Stimulated activated CD4-positive, alpha-beta T cell treated with anti-CD3 and anti-CD28 coated beads, Interleukin-2, amount 100 ng/mL, for 48 hours (primary cell): ENCODE results near the gene TCF3.

Experiments
- DNase-seq, 2 donors: peaks; one replicate each; pipeline ENCODE4 v3.0.0-alpha.2; 2020

The TCF3 gene

DNA sequence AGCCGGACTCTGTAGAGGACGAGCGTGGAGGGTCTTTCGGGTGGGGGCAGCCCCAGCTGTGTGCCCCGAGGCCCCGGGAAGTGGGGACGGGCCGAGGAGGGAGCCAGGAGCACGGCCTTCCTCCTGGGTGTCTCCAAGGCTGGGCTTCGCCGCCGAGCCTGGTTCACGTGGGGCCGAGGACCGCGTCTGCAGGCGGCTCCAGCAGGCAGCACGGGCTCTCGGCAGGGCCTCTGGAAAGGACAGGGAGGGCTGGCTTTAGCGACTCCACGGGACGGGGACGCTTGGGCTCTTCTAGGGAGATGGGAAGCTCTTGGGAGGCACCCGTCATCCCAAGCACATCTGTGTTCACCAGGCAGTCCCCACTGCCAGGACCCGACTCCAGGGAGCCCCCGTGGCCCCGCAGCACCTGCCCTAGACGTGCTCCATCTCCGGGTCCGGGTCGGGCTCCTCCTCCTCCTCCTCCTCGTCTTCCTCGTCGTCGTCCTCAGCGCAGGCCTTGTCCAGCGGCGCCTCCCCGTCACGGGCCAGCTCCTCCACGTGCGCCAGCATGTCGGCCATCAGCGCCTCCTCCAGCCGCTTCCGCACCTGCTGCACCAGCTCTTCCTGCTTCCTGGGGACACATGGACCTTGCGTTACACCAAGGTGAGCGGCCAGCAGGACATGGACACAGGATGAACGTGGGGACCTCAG lies 74.3 kb downstream of the TCF3 start:
- no peak for DNase-seq

DNA sequence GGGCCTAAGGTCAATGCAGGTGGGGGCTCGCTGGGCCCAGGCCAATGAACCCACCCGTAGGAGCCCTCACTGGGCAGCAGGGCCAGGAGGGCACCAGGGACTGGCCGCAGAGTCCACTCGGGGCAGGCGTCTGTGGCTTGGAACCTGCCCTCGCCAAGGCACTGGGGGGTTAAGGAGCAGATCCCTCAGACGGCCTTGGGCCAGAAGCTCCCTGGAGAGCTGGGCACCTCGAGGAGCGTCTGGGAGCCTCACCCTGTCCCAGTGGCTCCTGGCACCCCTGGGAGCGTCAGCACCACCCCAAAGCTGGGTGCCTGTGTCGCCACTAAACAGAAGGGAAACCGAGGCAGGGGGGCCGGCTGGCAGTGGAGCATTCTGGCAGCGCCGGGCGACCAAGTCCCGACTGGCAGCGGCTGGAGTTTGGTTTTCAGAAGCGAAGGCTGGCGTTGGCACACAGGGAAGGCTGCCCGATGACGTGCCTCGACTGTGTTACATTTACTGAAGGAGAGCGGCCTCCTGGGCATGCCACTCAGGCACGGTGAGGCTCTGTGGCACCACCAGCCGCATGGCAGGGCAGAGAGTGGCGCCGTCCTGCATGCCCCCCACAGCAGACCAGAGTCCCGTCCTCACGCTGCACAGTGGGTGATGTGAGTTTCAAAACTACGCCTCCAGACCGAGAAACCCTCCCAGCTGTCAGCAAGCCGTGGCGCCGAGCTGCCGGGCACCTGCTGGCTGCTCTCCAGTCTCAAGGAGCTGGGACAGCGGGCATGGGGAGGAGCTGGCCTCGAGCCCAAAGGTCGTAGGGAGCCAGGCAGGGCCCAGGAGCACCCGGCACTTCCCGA lies 75.1 kb downstream of the TCF3 start:
- no peak for DNase-seq

DNA sequence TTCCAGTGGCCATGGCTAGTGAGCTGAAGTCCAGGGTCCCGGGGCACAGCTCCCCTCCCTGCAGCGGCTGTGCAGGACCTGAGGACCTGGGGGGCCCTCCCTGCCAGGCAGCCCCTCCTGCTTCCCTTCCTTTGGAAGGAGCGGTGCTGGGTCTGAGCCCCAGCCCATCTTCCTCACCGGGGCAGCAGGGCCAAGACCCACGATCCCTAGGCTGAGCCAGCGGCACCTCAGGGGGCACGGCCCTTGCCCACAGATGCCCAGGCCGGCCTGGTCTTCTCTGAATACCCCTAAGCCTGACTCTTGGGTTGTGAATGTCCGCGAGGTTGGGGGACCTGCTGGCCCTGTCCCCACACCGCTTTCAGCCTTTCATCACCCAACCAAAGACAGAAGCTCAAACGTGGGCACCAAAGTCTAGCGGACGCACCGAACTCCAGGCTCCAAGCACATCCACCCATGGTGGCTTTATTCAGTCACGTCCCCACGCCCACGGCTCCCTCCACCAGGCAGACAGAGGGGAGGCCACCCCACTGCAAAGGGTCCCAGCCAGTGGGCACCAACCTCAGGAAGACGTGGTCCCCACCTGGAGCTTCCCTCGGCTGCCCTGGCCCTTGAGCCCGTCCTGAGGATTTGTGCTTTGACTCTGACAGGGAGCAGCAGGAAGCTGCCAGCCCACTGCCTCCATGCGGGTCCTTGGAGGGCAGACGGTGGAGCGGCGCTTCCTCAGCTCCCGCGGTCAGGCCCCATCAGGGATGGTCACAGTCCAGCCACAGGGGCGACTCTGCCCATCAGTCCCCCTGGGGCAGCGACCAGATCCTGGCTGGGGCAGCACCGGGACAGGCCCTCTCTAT lies 75.9 kb downstream of the TCF3 start:
- DNase-seq = no peak

DNA sequence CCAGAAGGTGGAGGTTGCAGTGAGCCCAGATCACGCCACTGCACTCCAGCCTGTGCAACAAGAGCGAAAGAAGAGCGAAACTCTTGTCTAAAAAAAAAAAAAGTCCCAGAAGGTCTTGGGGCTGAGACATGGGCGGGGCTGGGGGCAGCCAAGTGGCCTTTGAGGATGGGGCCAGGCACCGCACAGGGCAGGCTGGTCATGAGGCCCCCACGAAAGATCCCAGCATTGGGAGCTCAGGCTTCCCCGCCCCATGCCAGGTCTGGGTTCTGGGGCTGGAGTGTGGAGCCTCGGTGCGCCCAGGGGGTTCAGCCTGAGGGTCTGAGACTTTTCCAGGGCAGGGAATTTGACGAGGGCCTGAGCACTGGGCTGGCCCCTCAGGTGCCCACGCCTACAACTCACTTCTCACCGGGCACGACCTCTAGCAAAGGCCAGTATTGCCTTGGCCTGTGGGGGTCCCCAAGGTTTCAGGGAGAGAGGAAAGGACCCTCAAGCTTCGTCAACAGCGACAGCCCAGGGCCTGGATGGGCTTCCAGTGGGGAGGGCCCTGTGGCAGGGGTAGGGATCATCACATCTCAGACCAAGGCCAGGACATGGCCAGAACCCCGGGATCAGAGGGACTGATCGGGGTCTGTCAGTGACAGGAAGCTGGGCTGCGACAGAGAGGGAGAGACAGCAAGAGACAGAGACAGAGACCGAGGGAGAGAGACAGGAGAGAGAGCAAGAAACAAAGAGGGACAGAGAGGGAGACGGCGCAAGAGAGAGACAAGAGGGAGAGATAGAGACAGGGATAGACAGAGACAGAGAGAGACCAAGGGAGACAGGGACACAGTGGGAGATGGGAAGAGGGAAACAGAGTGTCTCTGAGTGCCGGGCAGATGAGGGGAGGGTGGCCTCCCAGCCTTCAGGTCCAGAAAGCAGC lies 76.8 kb downstream of the TCF3 start:
- DNase-seq = no peak

DNA sequence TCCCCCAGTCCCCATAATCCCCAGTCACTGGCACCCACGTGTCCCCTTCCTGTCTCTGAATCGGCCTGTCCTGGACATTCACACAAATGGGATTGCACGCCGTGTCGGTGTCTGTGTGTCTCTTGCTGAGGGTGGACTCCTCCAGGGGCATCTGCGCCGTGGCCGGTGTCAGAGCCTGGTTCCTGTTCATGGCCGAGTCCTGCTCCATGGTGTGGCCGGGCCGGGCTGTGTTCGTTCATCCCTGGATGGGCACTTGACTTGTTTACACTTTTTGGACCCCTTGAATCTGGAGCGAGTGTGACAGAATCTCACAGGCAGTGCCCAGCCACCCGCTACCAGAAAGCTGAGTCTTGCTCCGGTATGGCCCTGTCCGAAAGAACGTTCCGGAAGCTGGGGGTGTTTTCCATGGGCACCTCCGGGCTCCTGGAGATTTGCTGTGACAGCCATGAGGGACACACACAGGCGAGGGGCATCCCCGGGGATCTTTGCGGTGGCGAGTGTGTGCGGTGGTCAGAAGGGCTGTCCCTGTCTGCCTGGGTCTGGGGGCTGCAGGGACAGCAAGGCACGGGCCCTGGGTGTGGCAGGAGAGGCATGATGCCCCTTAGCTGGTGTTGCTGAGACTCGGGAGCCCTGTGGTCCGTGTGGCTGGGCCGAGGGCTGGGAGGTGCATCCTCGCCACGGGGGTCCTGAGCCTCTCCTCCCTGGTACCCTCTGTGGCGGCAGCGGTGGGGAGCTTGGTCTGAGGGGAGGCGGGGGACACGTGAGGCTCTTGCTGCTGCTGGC lies 77.9 kb downstream of the TCF3 start:
- DNase-seq = no peak

DNA sequence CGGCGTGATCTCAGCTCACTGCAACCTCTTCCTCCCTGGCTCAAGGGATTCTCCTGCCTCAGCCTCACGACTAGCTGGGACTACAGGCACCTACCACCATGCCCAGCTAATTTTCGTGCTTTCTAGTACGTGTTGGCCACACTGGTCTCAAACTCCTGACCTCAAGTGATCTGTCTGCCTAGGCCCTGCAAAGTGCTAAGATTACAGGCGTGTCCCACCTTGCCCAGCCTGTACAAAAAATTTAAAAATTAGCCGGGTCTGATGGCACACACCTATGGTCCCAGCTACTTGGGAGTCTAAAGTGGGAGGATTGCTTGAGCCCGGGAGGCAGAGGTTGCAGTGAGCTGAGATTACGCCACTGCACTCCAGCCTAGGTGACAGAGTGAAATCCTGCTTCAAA lies 79.6 kb downstream of the TCF3 start:
- no peak for DNase-seq

DNA sequence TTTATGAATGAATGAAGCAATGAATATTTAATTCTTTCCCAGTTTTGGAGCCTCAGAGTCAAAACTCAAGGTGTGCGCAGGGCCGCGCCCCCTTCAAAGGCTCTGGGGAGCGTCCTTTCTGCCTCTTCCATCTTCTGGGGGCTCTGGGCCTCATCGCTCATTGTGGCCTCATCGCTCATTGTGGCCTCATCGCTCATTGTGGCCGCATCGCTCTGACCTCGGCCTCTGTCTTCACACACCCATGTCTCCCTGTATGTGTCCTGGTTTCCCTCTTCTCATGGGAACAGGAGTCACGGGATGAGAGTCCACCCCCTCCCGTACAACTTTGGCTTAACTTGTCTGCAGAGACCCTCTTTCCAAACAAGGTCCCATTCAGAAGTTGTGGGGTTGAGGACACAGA lies 81.1 kb downstream of the TCF3 start:
- DNase-seq = no peak

DNA sequence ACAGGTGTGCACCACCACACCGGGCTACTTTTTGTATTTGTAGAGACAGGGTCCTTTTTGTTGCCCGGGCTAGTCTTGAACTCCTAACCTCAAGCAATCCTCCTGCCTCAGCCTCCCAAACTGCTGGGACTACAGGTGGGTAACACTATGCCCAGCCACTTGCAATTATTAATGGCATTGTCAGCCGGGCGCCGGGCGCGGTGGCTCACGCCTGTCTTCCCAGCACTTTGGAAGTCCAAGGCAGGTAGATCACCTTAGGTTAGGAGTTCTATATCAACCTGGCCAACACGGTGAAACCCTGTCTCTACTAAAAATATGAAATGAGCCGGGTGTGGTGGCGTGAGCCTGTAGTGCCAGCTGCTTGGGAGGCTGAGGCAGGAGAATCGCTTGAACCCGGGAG lies 81.6 kb downstream of the TCF3 start:
- no peak for DNase-seq

DNA sequence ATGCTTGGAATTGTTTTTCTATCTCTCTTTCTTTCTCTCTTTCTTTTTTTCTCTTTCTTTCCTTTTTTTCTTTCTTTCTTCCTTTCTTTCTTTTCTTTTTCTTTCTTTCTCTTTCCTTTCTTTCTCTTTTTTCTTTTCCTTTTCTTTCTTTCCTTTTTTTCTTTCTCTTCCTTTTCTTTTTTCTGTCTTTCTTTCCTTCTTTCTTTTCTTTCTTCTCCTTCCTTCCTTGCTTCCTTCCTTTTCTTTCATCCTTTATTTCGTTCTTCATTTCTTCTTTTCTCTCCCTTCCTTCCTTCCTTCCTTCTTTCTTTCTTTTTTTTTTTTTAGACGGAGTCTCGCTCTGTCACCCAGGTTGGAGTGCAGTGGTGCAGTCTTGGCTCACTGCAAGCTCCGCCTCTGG lies 82.4 kb downstream of the TCF3 start:
- no peak for DNase-seq

DNA sequence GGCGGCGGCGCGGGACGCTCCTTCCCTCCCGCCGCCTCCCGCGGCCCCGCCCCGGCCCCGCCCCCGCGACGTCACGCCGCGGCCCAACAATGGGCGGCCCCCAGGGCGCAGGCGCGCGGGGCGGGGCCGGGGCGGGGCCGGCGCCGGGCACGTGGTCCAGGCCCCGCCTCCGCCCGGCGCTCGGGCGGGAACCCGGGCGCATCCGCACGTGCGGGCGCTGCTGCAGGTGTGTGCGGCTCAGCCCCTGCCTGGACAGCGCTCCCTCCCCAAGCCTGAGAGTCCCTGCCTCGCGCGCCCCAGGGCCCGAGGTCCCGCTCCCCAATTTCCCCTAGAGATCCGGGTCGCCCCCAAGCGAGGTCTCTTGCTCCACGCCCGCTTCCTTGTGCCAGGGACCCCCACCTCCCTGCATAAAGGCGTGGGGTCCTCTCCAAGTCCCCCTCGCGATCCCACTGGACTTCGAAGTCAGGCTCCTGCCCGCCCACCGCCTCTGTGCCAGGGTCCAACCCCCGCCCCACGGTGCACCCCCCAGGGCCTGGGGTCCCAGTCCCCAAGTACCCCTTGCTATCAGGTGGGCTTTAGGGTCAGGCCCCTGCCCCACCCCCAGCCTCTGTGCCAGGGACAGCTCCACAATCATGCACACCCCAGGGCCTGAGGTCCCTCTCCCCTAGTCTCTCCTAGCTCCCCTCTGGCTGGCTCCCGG lies 83.9 kb downstream of the TCF3 start, which contains the start of gene MEX3D:
TSS of gene MEX3D (minus strand) at position 6 of the 700 bp plus-strand sequence. CDS start 267 bp downstream, outside the sequence.
- peak; percentile 73 to 88 for DNase-seq

DNA sequence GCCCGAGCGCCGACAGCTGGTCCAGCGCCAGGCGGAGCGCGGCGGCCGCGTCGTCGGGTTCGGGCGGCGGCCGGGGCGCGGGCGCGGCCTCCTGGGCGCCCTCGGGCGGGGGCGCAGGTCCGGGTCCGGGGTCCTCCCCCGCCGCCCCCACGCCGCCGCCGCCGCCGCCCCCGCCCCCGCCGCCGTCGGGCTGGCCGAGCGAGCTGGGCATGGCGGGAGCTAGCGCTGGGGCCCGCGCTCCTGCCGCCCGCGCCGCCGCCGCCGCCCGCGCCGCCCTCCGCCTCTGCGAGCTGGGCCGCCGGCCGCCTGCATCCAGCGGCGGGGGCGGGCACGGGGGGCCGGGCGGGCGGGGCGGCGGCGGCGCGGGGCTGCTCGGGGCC lies 84.6 kb downstream of the TCF3 start:
- DNase-seq = no peak

DNA sequence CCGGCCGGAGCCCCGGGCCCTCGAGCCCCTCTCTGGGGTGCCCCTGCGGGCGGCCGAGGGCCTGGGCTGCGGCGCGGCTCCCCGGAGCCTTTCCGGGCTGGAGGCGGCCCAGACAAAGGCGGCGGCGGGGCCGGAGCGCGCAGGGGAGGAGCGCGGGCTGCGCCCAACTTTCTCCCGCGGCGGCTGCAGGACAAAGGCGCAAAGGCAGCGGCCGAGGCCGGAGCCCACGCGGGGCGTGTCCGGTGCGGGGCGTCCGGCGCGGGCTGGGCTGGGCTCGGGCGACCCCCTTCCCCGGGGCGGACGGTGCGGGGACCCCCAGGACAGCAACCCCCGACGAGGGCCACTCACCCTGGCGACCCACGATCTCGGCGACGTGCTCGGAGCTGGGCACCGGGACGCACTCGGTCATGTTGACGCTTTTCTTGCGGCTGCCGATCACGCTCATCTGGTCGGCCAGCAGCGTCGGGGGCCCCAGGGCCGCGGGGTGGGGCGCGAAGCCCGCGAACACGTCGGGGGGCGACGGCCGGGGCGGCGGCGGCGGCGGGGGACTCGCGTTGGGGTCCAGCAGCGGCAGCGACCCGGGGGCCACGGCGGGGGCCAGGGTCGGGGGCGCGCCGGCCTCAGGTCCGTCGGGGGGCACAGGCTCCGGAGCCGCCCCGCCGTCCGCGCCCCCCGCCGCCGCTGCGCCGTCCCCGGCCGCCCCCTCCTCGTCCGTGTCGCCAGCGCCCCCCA lies 85.1 kb downstream of the TCF3 start:
- DNase-seq = no peak

DNA sequence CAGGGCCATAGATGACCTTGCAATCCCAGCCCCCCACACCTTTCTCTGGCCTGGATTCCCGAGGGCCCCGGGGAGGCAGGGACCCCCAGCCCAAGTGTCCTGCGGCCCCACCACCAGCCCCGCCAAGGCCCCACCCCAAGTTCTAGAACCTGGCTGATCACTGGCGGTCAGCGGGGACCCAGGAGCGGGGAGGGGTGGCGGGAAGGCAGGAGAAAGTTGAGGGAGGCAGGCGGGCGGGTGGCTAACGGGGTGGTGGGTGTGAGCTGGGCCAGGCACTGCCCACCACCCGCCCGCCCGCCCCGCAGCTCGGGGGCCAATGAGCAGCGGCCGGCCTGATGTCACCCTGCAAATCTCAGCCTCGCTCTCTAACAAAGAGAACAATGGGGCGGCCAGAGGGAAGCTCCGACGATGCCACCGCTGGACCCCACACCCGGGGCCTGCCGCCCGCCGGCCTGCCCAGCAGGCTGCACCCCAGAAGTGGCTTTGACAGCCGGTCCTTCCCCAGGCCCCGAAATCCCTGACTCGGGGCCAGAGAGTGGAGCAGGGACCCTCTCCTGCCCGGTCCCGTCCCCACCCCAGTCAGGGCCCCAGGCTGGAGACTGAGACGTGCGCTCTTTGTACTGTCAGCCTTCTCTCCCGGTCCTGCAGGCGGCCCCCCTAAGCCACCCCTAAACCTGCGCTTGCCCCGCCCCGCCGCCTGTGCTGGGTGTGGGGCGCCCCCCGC lies 85.9 kb downstream of the TCF3 start:
- DNase-seq = no peak

DNA sequence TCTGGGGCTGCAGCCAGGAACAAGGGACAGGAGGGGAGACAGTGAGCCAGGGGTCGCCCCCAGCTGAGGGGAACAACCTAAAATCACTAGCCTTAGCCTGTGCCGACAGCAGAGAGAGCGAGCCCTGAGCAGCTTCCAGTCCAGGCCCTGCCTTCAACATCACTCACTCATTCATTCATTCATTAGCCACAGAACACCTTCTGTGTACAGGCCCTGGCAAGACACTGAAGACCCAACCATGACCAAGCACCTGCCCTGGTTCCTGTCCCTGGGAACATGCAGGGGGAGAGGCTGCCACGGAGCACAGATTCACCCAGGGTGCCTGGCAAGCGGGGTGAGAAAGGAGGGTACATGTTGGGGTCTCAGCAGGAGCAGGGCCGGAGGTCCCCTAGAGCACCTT lies 89.2 kb downstream of the TCF3 start:
- no peak for DNase-seq

DNA sequence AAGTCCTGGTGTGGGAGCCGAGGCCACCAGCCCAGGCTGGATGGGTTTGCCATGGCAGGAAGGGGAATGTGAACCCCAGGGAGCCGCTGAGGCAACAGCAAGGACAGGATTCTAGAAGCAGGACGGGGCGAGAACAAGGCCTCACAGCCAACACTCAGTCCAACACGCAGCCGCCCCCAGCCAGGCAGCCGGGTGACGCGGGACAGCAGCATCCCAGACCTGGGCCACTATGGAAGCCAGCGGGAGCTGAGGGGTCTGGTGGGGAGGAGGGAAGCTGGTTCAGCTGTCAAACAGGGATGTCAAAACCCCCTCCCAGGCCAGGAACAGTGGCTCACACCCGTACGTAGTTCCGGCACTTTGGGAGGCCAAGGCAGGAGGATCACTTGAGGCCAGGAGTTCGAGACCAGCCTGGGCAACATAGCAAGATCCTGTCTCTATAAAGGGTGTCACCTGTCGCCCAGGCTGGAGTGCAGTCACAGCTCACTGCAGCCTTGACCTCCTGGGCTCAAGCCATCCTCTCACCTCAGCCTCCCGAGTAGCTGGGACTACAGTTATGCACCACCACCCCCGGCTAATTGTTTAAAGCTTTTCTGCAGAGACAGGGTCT lies 91.1 kb downstream of the TCF3 start:
- no peak for DNase-seq

DNA sequence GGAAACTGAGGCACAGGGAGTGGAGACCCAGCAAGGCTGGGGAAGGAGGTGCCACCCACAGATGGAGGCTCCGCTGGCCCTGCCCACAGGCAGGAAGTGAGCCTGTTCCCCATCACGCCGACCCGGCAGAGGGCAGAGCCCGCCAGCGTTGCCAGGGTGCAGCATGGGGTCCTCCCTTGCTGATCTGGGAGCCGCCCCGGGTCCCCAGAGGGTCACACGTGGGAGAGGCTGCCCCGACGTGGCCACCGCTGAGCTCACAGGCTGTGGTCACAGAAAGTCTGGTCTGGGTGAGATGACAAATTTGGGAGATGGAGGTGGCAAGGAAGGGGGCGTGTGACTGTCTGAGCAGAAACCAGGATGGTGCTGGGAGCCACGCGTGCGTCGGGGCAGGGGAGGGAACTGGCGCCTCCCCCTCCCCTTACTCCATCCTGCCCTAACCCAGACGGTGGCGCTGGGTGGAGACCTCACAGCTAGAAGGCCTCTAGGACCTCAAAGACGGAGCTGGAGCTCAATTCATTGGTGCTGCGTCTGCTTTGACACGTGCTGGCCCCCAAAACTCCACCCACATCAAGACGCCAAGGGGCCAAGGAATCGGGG lies 92.0 kb downstream of the TCF3 start:
- no peak for DNase-seq
